GM18951 (cell line): Measurements from ENCODE around the gene TRIAP1.

Experiments
- POLR2A ChIP-seq: IDR thresholded peaks from 4 replicates; pipeline ENCODE4 v1.6.1; 2011; ENCODE audit warnings: mild to moderate bottlenecking; ENCODE audit not compliant: insufficient read length, insufficient read depth; ENCODE audit errors: extremely low read depth
- in situ Hi-C: fragments of 300-500 bp; cut with MboI; formaldehyde crosslinking; loops from one replicate; pipeline ENCODE4 v1.12.0; 2022; ENCODE audit warnings: low sequenced_read_pairs, mixed read lengths, inconsistent platforms; ENCODE audit not compliant: unreplicated experiment

Gene TRIAP1

DNA sequence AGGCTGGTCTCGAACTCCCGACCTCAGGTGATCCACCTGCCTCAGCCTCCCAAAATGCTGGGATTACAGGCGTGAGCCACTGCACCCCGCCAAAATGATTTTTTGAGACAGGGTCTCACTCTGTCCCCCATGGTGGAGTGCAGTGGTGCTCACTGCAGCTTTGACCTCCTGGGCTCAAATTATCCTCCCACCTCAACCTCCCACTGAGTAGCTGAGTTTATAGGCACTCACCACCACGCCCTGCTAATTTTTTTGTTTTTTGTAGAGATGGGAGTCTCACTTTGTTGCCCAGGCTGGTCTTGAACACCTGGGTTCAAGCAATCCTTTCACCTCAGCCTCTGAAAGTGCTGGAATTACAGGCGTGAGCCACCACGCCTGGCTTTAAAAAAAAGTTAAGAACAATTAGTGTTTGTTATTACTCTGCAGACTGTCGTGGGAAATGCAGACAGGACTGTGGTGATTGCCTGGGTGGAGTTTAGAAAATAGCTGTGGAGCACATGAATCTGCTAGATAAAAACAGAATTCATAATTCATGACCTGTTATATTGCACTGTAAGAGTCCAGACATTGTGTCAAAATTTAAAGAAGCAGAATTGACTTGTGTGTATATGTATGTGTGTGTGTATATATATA, 17.5 kb downstream of the TRIAP1 start:
- in situ Hi-C loops, result loop anchor here (10.0 kb wide), 1 partner anchor 94 kb away; no protein-coding TSS in a partner anchor
- TF ChIP-seq POLR2A, result no peak

DNA sequence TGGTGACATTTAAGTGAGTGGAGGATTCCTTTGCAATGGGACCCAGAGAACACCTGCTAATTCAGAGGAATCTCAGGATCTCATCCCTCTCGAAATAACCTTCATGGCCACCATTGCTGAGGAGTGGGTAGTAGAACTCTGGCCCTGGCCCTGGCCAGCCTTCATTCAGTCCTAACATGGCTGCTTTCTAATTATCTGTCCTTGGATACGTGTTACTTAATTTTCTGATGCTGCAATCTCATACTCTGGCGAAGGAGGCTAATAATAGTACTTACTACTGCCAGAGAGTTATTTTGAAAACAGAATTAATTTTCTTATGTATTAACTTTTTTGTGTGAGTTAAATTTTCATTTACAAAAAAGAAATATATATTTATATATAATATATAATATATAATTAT, 20.4 kb downstream of the TRIAP1 start:
- TF ChIP-seq POLR2A, result no peak
- in situ Hi-C loops, result loop anchor here (10.0 kb wide), 1 partner anchor 91 kb away; no protein-coding TSS in a partner anchor

DNA sequence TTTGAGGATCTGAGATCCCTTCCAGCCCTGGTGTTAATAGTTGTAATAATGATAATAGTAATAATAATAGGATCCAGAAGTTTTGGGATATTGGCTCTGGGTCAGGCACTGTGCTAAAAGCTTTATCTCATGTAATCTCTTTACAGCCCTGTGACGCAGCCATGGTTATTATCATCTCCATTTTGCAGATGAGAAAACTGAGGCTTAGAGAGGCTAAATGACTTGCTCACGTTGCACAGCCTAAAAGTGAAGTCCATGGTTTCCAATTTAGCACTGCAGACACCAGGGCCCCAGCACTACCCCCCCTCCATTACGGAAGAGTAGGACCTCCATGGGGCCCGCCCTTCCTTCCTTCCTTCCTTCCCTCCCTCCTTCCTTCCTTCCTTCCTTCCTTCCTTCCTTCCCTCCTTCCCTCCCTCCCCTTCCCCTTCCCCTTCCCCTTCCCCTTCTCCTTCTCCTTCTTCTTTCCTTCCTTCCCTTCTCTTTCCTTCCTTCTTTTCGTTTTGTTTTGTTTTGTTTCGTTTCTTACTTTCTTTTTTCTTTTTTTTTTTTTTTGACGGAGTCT, 23.2 kb downstream of the TRIAP1 start:
- in situ Hi-C loops, result loop anchor here (10.0 kb wide), 1 partner anchor 88 kb away; no protein-coding TSS in a partner anchor

DNA sequence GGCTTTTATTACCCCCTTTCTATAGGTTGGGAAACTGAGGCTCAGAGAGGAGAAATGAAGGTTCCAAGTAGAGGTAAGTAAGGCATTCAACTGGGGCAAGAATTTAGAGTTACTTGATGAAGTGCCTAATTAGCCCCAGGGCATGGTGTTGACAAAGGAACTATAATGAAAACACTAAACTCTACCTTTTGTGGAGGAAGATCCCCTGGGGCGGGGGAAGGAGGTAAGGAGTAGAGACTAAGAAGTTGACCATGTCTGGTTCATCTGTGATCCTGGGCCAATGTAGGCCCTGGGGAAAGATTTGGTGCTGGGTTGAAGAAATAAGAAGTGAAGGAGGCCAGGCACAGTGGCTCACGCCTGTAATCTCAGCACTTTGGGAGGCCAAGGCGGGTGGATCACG, 24.5 kb downstream of the TRIAP1 start:
- no peak for TF ChIP-seq POLR2A
- in situ Hi-C loops, result loop anchor here (10.0 kb wide), 1 partner anchor 87 kb away; no protein-coding TSS in a partner anchor

More for the DNA sequence above, 23.2 kb downstream of the TRIAP1 start:
- TF ChIP-seq POLR2A, result no peak

DNA sequence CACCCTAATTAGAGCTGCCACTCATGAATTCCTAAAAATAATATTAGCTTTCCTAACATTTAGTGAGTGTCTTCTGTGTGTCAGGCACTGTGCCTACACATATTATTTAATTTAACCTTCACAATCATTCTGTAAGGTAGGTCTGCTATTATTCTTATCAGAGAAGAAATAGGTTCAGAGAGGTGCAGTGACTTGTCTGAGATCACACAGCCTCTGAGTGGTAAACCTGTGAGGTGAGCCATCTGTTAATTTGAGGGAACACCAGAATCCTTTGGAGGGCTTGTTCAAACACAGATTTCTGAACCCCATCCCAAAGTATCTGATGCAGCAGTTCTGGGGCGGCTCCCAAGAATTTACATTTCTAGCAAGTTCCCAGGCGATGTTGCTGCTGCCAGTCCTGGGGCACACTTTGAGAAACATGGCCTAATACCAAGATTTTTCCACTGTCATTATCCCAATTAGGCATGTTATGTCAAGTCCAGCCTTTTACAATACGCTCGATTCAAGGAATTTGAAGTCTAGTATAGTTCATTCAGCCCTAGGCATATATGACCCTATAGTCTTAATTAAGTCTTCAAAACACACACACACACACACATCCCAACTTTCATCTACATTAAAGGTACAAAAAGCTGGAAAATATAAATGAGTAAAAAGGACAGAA, 28.1 kb downstream of the TRIAP1 start:
- in situ Hi-C loops, result no loop called here
- no peak for TF ChIP-seq POLR2A

DNA sequence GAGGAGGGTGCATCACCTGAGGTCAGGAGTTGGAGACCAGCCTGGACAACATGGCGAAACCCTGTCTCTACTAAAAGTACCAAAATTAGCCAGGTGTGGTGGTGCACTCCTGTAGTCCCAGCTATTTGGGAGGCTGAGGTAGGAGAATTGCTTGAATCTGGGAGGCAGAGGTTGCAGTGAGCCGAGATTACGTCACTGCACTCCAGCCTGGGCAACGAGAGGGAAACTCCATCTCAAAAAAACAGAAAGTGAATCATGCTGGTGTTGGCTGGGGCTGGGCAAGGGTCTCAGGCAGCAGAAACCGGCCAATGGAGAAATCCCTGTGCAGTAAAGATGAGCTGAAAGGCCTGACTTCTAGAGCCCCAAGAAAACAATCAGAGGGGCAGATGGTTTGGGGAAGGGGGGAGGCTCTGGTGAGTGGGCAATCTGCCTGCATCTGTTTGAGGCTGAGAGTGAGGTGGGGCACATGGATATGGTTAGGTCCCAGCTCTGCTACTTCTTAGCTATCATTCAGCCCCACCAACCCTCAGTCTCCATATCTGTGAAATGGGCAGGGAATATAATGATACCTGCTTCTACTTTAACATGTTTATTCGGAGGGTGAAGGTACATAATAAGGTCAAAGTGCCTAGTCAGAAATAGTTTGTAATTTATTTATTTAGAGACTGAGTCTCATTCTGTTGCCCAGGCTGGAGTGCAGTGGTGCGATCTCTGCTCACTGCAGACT, 29.5 kb downstream of the TRIAP1 start:
- in situ Hi-C loops, result no loop called here

DNA sequence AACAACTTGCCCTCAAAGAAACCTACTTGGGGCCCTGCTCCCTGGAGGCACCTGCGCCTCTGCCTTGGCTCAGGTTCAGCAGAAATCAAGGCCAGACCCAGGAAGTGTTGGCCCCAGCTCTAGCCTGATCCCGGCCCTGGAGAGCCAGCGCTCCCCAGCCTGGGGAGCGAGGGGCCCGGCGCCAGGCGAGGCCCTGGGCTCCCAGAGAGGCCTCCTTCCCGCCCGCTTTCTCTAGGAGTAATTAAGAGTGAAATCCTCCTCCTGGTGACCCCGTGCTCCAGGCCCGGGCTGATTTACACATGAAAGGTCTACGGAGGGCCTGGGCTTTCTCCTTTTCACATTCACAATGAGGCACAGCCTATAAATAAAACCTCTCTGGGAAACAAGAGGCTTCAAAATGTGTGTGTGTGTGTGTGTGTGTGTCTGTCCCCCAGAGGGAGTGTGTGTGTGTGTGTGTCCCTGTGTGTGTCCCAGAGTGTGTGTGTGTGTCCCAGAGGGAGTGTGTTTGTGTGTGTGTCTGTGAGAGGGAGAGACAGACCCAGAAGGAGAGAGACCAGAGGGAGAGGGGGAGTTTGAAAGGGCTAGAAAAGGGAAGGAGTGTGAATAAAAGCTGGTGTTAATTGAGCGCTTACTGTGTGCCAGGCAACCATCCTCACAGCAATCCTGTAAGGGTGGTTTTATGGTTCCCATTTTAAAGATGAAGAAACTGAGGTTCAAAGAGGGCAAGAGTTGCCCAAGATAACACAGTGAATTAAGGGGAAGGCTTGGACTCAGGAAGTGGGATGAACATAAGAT, 32.1 kb downstream of the TRIAP1 start:
- no peak for TF ChIP-seq POLR2A
- in situ Hi-C loops, result no loop called here

More for the DNA sequence above, 29.5 kb downstream of the TRIAP1 start:
- no peak for TF ChIP-seq POLR2A

DNA sequence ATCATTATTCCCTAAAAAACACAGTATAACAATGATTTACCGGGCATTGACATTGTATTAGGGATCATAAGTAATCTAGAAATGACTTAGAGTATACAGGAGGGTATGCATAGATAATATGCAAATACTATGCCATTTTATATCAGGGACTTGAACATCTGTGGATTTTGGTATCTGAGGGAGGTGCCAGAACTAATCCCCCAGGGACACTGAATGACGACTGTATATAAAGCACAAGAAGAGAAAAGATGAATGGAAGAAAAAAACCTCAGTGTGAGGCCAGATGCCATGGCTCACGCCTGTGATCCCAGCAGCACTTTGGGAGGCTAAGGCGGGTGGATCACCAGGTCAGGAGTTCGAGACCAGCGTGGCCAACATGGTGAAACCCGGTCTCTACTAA, 33.8 kb downstream of the TRIAP1 start:
- TF ChIP-seq POLR2A, result no peak
- in situ Hi-C loops, result no loop called here

DNA sequence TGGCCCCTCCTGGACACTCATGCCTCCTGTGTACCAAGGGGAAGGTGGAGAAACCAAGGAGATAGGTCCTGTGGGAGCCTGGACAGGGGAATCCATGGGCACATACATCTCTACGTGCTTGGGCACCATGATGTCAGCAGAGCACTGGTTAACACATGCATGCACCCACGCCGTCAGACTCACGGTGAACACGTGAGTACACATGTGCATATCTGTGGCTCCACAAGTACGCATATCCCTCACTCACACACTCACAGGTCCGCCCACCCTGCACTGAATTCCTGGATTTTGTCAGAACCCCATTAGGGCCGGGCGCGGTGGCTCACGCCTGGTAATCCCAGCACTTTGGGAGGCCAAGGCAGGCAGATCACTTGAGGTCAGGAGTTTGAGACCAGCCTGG, 37.4 kb downstream of the TRIAP1 start:
- in situ Hi-C loops, result no loop called here
- no peak for TF ChIP-seq POLR2A

DNA sequence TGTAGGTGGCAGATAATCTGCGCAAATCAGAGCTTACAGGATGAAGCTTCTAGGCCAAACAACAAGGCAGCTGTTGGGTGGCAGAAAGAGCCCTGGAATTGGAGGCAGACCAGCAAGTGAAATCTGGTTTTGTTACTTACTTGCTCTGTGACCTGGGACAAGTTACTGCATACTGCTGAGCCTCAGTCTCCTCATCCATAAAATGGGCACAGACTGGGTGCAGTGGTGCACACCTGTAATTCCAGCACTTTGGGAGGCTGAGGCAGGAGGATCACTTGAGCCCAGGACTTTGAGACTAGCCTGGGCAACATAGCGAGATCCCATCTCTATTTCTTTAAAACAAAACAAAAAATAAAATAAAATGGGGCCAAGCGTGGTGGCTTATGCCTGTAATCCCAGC, 39.6 kb downstream of the TRIAP1 start:
- TF ChIP-seq POLR2A, result no peak
- in situ Hi-C loops, result no loop called here

DNA sequence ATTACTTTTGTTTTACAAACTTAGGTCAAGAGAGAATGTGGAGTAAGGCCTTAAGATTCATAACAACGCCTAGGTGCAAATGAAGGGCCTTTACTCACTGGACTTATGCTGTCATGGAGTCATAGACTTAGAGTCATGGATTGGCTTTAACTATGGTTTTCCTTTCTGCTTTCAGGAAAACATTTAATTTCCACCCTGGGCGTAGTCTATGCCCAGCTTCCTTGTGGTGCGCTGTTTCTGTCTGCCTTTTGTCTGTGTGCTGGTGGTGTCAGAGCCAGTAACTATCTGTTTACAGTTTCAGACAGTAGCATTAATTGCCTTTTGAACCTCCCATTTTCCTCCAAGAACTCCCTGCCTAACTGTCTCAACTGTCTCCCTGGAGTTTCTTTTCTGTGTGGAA, 40.1 kb downstream of the TRIAP1 start:
- TF ChIP-seq POLR2A, result no peak
- in situ Hi-C loops, result no loop called here

DNA sequence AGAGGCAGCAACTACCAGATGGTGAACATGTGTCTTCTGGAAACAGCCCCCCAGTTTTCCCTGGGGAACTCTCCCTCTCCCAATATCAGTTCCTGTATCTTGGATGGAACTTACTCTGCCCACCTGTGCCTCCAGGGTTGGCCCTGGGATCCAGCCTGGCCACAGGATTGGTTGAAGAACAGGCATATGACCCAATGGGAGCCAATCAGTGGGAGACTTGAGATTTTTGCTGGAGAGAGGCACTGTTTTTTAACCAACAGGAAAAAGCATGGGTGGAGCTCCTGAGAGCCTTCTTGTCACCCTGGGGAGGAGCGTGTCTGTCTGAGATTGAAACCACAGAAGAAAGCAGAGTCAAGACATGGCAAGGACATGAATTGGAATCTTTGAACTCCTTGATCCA, 41.9 kb downstream of the TRIAP1 start:
- no peak for TF ChIP-seq POLR2A
- in situ Hi-C loops, result no loop called here
